Stimulated activated effector memory CD8-positive, alpha-beta T cell treated with anti-CD3 and anti-CD28 coated beads, Interleukin-12 subunit alpha, Interleukin-12 subunit beta, amount 100 ng/mL, for 72 hours (primary cell): ENCODE results near the gene SPON2.

ENCODE experiments used
- ATAC-seq: fragments of 150-1000 bp; cut with Tn5 transposase; 2 replicates; pipeline ENCODE4 v1.10.0; 2021
- DNase-seq, 2 donors: peaks; one replicate each; pipeline ENCODE4 v3.0.0; 2021 to 2022; ENCODE audit warnings: low spot score in 2 of 2
- H3K27ac Mint-ChIP-seq: one replicate; pipeline ENCODE4 v1.8.0; 2022; ENCODE audit warnings: mild to moderate bottlenecking, mixed read lengths
- H3K36me3 Mint-ChIP-seq: one replicate; pipeline ENCODE4 v1.8.0; 2022; ENCODE audit warnings: mild to moderate bottlenecking, mixed read lengths
- H3K4me1 Mint-ChIP-seq: one replicate; pipeline ENCODE4 v1.8.0; 2022; ENCODE audit warnings: mixed read lengths
- H3K4me3 Mint-ChIP-seq: one replicate; pipeline ENCODE4 v1.8.0; 2022; ENCODE audit warnings: mild to moderate bottlenecking, mixed read lengths
- H3K9me3 Mint-ChIP-seq: one replicate; pipeline ENCODE4 v1.8.0; 2022; ENCODE audit warnings: mixed read lengths

Gene SPON2

GRCh38 chr4:1192091-1192492 is 19.7 kb upstream of the SPON2 start:
- H3K4me1 Mint-ChIP-seq = peaks cover 29% of the 10 kb centered on the region
- no peaks in the 10 kb centered on the region for H3K9me3 Mint-ChIP-seq
- H3K4me3 Mint-ChIP-seq = no peak overlapping the region
- peaks cover 12% of the 10 kb centered on the region for H3K36me3 Mint-ChIP-seq
- no peak overlapping the region for H3K27ac Mint-ChIP-seq
- no peak for DNase-seq
- ATAC-seq = no peak

GRCh38 chr4:1191621-1192020 is 19.2 kb upstream of the SPON2 start:
- Mint-ChIP-seq H3K4me3 (no peak overlapping the region), H3K27ac (no peak overlapping the region), H3K4me1 (peaks cover 29% of the 10 kb centered on the region), H3K9me3 (no peaks in the 10 kb centered on the region), H3K36me3 (peaks cover 7% of the 10 kb centered on the region)
- ATAC-seq (no peak), DNase-seq (no peak)

- ATAC-seq (peak; percentile 100), DNase-seq (no peak)
- peak overlapping the region; percentile 27 for H3K27ac Mint-ChIP-seq
- H3K36me3 Mint-ChIP-seq = no peaks in the 10 kb centered on the region
- H3K4me3 Mint-ChIP-seq = no peak overlapping the region
- peaks cover 44% of the 10 kb centered on the region for H3K4me1 Mint-ChIP-seq
- H3K9me3 Mint-ChIP-seq = peaks cover 3% of the 10 kb centered on the region
Measured at GRCh38 chr4:1187182-1187581, 14.8 kb upstream of the SPON2 start.

- DNase-seq (peak in 1 of 2 donors; percentile 46), ATAC-seq (no peak)
- H3K4me3 Mint-ChIP-seq = peak overlapping the region; percentile 54
- H3K9me3 Mint-ChIP-seq = peaks cover 12% of the 10 kb centered on the region
- peak overlapping the region; percentile 72 for H3K27ac Mint-ChIP-seq
- H3K4me1 Mint-ChIP-seq = peaks cover 59% of the 10 kb centered on the region
- no peaks in the 10 kb centered on the region for H3K36me3 Mint-ChIP-seq
Measured at GRCh38 chr4:1183985-1184773, 11.8 kb upstream of the SPON2 start.

- peak overlapping the region; percentile 30 for H3K27ac Mint-ChIP-seq
- no peak overlapping the region for H3K4me3 Mint-ChIP-seq
- DNase-seq (no peak), ATAC-seq (no peak)
- peaks cover 12% of the 10 kb centered on the region for H3K9me3 Mint-ChIP-seq
- H3K36me3 Mint-ChIP-seq = peaks cover 4% of the 10 kb centered on the region
- peaks cover 64% of the 10 kb centered on the region for H3K4me1 Mint-ChIP-seq
Measured at GRCh38 chr4:1182313-1182712, 9.9 kb upstream of the SPON2 start.

- peaks cover 8% of the 10 kb centered on the region for H3K36me3 Mint-ChIP-seq
Measured at GRCh38 chr4:1180663-1181062, 8.3 kb upstream of the SPON2 start.

GRCh38 chr4:1179976-1180375 is 7.6 kb upstream of the SPON2 start:
- Mint-ChIP-seq H3K36me3 (peaks cover 8% of the 10 kb centered on the region), H3K4me3 (no peak overlapping the region), H3K27ac (no peak overlapping the region), H3K9me3 (peaks cover 12% of the 10 kb centered on the region), H3K4me1 (peaks cover 72% of the 10 kb centered on the region)
- ATAC-seq (no peak), DNase-seq (no peak)

More at GRCh38 chr4:1180663-1181062, 8.3 kb upstream of the SPON2 start:
- DNase-seq (no peak), ATAC-seq (no peak)
- Mint-ChIP-seq H3K9me3 (peaks cover 12% of the 10 kb centered on the region), H3K4me1 (peaks cover 68% of the 10 kb centered on the region), H3K27ac (no peak overlapping the region), H3K4me3 (no peak overlapping the region)

- Mint-ChIP-seq H3K27ac (no peak overlapping the region), H3K4me1 (peaks cover 68% of the 10 kb centered on the region), H3K9me3 (peaks cover 12% of the 10 kb centered on the region), H3K4me3 (no peak overlapping the region), H3K36me3 (peaks cover 8% of the 10 kb centered on the region)
- no peak for DNase-seq
- no peak for ATAC-seq
Measured at GRCh38 chr4:1179089-1179441, 6.7 kb upstream of the SPON2 start.

- Mint-ChIP-seq H3K9me3 (peaks cover 12% of the 10 kb centered on the region), H3K36me3 (peaks cover 8% of the 10 kb centered on the region), H3K27ac (no peak overlapping the region), H3K4me1 (peaks cover 62% of the 10 kb centered on the region), H3K4me3 (peak overlapping the region; percentile 56)
- no peak for ATAC-seq
- no peak for DNase-seq
Measured at GRCh38 chr4:1178300-1179088, 6.1 kb upstream of the SPON2 start.

GRCh38 chr4:1177274-1178141 is 5.1 kb upstream of the SPON2 start:
- Mint-ChIP-seq H3K4me3 (peak overlapping the region; percentile 56), H3K9me3 (peaks cover 12% of the 10 kb centered on the region), H3K36me3 (peaks cover 8% of the 10 kb centered on the region), H3K4me1 (peaks cover 60% of the 10 kb centered on the region), H3K27ac (peak overlapping the region; percentile 0)
- peak; percentile 44 to 81 for DNase-seq
- ATAC-seq = peak; percentile 89

- peaks cover 9% of the 10 kb centered on the region for H3K9me3 Mint-ChIP-seq
- DNase-seq = no peak
- peak overlapping the region; percentile 56 for H3K4me3 Mint-ChIP-seq
- peaks cover 54% of the 10 kb centered on the region for H3K4me1 Mint-ChIP-seq
- peak; percentile 42 for ATAC-seq
- H3K27ac Mint-ChIP-seq = peak overlapping the region; percentile 0
- peaks cover 8% of the 10 kb centered on the region for H3K36me3 Mint-ChIP-seq
Measured at GRCh38 chr4:1176398-1177273, 4.3 kb upstream of the SPON2 start.

GRCh38 chr4:1175635-1176229 is 3.3 kb upstream of the SPON2 start:
- Mint-ChIP-seq H3K4me3 (no peak overlapping the region), H3K9me3 (peaks cover 5% of the 10 kb centered on the region), H3K4me1 (peaks cover 52% of the 10 kb centered on the region), H3K36me3 (peaks cover 8% of the 10 kb centered on the region), H3K27ac (no peak overlapping the region)
- no peak for ATAC-seq
- peak in 1 of 2 donors; percentile 44 for DNase-seq

- no peak overlapping the region for H3K27ac Mint-ChIP-seq
- DNase-seq (peak in 1 of 2 donors; percentile 47), ATAC-seq (no peak)
- peaks cover 51% of the 10 kb centered on the region for H3K4me1 Mint-ChIP-seq
- H3K4me3 Mint-ChIP-seq = no peak overlapping the region
- peaks cover 8% of the 10 kb centered on the region for H3K36me3 Mint-ChIP-seq
- H3K9me3 Mint-ChIP-seq = no peaks in the 10 kb centered on the region
Measured at GRCh38 chr4:1174941-1175634, 2.7 kb upstream of the SPON2 start.
